SW 1271 (cell line): ENCODE measurements around the gene NYAP1.
"Not testable (repeated sequence)": the region's sequence is repeated elsewhere in the genome, so short reads cannot be mapped to it uniquely, and the experiment has no call there.

ENCODE experiments used
- DNase-seq, 2 experiments: peaks; one replicate each; lab custom pipeline; 2025; lab: John Stamatoyannopoulos, UW

NYAP1 gene

GRCh38 chr7:100483090-100483721, 521 bp upstream of the NYAP1 start:
- DNase-seq = peak in 1 of 2 experiments; percentile 37

GRCh38 chr7:100484673-100485045, 932 bp downstream of the NYAP1 start:
- no peak for DNase-seq

GRCh38 chr7:100485471-100485876, 1.7 kb downstream of the NYAP1 start:
- DNase-seq = no peak

GRCh38 chr7:100486111-100486636, 2.4 kb downstream of the NYAP1 start:
- DNase-seq = no peak

GRCh38 chr7:100486753-100487446, 3.2 kb downstream of the NYAP1 start:
- DNase-seq = peak in 1 of 2 experiments; percentile 41

- no peak for DNase-seq
Observed at GRCh38 chr7:100488333-100489095, 4.8 kb downstream of the NYAP1 start.

GRCh38 chr7:100489121-100489520, 5.4 kb downstream of the NYAP1 start:
- no peak for DNase-seq

GRCh38 chr7:100489824-100490223, 6.1 kb downstream of the NYAP1 start:
- peak; percentile 57 to 67 for DNase-seq

- DNase-seq = no peak
Observed at GRCh38 chr7:100490483-100491191, 6.9 kb downstream of the NYAP1 start.

GRCh38 chr7:100491192-100491578, 7.5 kb downstream of the NYAP1 start:
- no peak for DNase-seq

- DNase-seq = no peak
Observed at GRCh38 chr7:100492738-100493475, 9.2 kb downstream of the NYAP1 start.

- DNase-seq = no peak
Observed at GRCh38 chr7:100493476-100494264, 9.9 kb downstream of the NYAP1 start.

GRCh38 chr7:100496509-100496908, 12.8 kb downstream of the NYAP1 start:
- no peak for DNase-seq

- not testable (repeated sequence) for DNase-seq
Observed at GRCh38 chr7:100500743-100501142, 17.0 kb downstream of the NYAP1 start.

GRCh38 chr7:100504031-100504430, 20.3 kb downstream of the NYAP1 start:
- DNase-seq = not testable (repeated sequence)

GRCh38 chr7:100504887-100505611, 21.3 kb downstream of the NYAP1 start:
- DNase-seq = no peak

GRCh38 chr7:100506356-100506923, 22.7 kb downstream of the NYAP1 start:
- DNase-seq = no peak

- no peak for DNase-seq
Observed at GRCh38 chr7:100509231-100509630, 25.5 kb downstream of the NYAP1 start.

- no peak for DNase-seq
Observed at GRCh38 chr7:100510437-100511239, 26.9 kb downstream of the NYAP1 start.
